C4-2B (cell line): ENCODE measurements around the gene HRH1.

ENCODE experiments used
- ZFX ChIP-seq: fragments of 450-650 bp; IDR thresholded peaks from 2 replicates; pipeline ENCODE4 v1.6.1; 2017
- TF ChIP-seq, protein P1 (sequence below): fragments of 450-650 bp; conservative IDR thresholded peaks from 2 replicates; pipeline ENCODE4 v1.5.1; 2017; ENCODE audit warnings: mild to moderate bottlenecking

DNA sequence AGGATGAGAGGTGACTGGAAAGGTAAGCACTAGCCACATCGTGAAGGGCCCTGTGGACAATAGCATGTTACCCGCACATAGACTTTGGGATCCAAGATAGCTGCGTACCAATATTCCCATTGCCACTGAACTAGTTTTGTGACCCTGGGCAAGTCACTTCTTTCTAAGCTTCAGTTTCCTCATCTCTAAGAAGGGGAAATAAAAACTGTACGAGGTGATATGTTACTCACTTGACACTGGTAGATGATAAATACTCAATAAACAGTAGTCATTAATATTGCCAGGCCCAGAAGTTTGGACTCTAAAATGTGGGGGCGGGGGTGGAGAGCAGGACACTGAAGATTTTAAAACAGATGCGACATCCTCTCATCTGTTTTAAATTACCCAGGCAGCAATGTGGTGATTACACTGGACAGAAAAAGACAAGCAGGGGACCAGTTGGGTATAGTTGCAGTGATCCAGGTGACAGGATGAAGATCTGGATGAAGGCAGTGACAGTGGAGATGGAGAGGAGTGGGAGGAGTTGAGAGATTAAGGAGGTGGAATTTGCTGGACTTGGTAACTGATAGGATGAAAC is 120.4 kb downstream of the HRH1 start:
- TF ChIP-seq, protein P1, sequence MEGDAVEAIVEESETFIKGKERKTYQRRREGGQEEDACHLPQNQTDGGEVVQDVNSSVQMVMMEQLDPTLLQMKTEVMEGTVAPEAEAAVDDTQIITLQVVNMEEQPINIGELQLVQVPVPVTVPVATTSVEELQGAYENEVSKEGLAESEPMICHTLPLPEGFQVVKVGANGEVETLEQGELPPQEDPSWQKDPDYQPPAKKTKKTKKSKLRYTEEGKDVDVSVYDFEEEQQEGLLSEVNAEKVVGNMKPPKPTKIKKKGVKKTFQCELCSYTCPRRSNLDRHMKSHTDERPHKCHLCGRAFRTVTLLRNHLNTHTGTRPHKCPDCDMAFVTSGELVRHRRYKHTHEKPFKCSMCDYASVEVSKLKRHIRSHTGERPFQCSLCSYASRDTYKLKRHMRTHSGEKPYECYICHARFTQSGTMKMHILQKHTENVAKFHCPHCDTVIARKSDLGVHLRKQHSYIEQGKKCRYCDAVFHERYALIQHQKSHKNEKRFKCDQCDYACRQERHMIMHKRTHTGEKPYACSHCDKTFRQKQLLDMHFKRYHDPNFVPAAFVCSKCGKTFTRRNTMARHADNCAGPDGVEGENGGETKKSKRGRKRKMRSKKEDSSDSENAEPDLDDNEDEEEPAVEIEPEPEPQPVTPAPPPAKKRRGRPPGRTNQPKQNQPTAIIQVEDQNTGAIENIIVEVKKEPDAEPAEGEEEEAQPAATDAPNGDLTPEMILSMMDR = no peak
- no peak for TF ChIP-seq ZFX
